KOPT-K1 (cell line): ENCODE data around the gene CHTOP.
"Not testable (repeated sequence)": the region's sequence is repeated elsewhere in the genome, so short reads cannot be mapped to it uniquely, and the experiment has no call there.

Experiments
- H3K27ac ChIP-seq: fragments of 200-600 bp; sonication (generic); 2 replicates; pipeline ENCODE4 v1.5.1; 2016; ENCODE audit warnings: antibody characterized with exemption, mild to moderate bottlenecking, low read depth, low read length; ENCODE audit not compliant: poor library complexity, severe bottlenecking
- H3K36me3 ChIP-seq: fragments of 200-600 bp; sonication (generic); 2 replicates; pipeline ENCODE4 v1.5.1; 2017; ENCODE audit warnings: antibody characterized with exemption, mild to moderate bottlenecking, low read length, moderate library complexity; ENCODE audit not compliant: insufficient read depth
- H3K9me3 ChIP-seq: fragments of 200-600 bp; sonication (generic); 2 replicates; pipeline ENCODE4 v1.5.1; 2017; ENCODE audit warnings: antibody characterized with exemption, low read length, mild to moderate bottlenecking; ENCODE audit not compliant: insufficient read depth, poor library complexity, severe bottlenecking

The CHTOP gene

DNA sequence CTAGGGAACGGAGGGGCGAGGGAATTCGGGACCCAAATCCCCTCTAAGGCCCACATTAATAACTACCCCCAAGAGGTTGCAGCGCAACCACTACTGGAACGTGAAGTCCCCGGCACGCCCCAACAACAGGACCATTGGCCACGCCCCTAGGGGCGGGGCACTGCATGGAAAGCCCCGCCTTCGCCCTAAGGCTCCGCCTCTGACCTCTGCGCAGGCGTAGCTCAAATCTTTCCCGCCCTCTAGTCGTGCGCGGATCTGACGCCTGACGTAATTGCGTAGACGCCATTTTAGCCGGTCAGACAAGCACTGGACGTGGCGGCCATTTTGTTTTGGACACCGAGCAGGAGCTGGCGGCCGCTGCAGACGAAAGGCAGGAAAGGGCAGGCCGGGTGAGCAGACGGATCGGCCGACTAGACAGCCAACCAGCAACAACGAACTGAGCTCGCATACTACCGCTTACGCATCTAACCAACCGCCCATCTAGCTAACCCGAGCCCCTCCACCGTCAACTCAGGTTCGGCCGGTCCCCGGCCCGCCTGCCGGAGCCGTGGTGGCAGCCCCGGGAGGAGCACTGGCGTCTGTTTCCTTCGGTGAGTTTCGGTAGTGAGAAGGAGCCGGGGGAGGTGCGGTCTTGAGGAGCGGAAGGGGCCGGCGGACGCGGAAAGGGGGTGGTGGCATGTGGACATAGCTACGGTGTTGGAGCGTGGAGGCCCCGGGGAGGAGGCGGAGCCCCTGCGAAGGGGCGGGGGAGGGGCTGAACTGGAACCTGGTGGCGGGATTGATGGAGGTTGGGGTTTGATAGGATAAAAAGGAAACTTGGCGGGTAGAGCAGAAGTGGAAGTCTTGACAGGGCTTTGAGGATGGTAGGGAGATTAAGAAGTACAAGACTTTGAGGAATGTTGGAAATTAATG, at the start of gene CHTOP:
TSS of gene CHTOP (plus strand) at position 313 of the 912 bp plus-strand sequence. CDS start 2,523 bp downstream, outside the sequence.
- peaks cover 38% of the 10 kb centered on the region for H3K36me3 ChIP-seq
- no peaks in the 10 kb centered on the region for H3K9me3 ChIP-seq
- peak within 1 kb of the TSS; percentile 99 for H3K27ac ChIP-seq

- Histone ChIP-seq H3K36me3 (no peaks in the 10 kb centered on the region), H3K27ac (no peak overlapping the region), H3K9me3 (no peaks in the 10 kb centered on the region)
Observed at GRCh38 chr1:153585006-153585405, 48.9 kb upstream of the CHTOP start.

- no peak overlapping the region for H3K27ac ChIP-seq
- no peaks in the 10 kb centered on the region for H3K36me3 ChIP-seq
- no peaks in the 10 kb centered on the region for H3K9me3 ChIP-seq
Observed at GRCh38 chr1:153586347-153586746, 47.5 kb upstream of the CHTOP start.

DNA sequence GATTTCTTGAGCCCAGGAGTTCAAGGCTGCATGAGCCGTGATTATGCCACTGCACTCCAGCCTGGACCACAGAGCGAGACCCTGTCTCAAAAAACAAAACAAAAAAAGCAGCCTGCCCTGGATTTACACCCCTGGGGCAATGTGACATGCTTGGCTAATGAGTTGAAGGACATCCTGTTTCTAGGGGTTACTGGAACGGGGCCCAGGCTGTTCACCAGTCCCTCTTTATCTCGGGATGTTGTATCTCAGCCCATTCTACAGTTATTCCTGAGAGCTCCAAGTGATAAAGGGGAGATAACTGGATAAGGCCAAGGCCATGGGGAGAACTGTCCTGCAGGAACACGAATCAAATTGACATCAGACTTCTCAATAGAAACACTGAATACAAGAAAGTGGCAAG, 46.6 kb upstream of the CHTOP start:
- no peak overlapping the region for H3K27ac ChIP-seq
- no peaks in the 10 kb centered on the region for H3K36me3 ChIP-seq
- no peaks in the 10 kb centered on the region for H3K9me3 ChIP-seq

DNA sequence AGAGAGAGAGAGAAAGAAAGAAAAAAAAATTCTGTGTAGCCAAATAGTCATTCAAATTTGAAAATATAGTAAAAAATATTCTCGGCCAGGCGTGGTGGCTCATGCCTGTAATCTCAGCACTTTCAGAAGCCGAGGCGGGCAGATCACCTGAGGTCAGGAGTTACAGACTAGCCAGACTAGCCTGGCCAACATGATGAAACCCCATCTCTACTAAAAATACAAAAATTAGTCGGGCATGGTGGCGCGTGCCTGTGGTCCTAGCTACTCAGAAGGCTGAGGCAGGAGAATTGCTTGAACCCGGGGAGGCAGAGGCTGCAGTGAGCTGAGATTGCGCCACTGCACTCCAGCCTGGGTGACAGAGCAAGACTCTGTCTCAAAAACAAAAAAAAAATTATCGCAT, 45.8 kb upstream of the CHTOP start:
- H3K27ac ChIP-seq, H3K36me3 ChIP-seq, H3K9me3 ChIP-seq: not testable (repeated sequence)

GRCh38 chr1:153588482-153588881, 45.4 kb upstream of the CHTOP start:
- Histone ChIP-seq H3K27ac (no peak overlapping the region), H3K36me3 (no peaks in the 10 kb centered on the region), H3K9me3 (no peaks in the 10 kb centered on the region)

DNA sequence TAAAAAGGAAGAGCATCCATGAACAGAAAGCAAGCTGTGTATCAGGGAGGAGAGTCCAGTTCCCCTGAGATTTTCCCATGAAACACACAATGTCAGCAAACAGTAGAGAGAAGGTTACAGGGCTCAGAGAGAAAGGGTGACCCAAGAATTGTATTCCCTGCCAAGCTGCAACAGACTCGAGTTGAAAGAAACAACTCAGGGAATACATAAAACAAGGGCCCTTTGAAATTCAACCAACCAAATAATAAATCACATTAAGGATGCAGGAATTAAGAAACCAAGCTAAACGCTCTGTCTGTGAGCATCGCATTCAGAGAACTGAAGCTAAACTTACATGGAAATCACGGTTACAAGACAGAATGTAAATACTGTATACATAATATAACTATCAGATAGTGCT, 41.1 kb upstream of the CHTOP start:
- no peaks in the 10 kb centered on the region for H3K9me3 ChIP-seq
- H3K36me3 ChIP-seq, result no peaks in the 10 kb centered on the region
- no peak overlapping the region for H3K27ac ChIP-seq

DNA sequence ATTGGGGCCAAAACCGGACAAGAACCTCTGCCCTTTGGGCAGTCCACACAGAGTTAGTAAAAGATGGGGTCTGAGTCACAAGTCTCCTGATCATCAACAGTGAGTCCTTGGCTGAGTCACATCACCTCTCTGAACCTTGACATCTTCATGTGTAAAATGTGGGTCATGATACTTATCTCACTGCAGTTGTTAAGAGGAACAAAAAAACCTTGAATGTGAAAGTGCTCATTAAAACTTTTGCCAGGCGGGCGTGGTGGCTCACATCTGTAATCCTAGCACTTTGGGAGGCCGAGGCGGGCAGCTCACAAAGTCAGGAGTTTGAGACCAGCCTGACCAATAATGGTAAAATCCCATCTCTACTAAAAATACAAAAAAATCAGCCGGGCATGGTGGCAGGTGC, 36.7 kb upstream of the CHTOP start:
- no peaks in the 10 kb centered on the region for H3K9me3 ChIP-seq
- H3K27ac ChIP-seq, result no peak overlapping the region
- H3K36me3 ChIP-seq, result no peaks in the 10 kb centered on the region

GRCh38 chr1:153598309-153599172, 35.3 kb upstream of the CHTOP start:
- Histone ChIP-seq H3K9me3 (no peaks in the 10 kb centered on the region), H3K27ac (peak overlapping the region; percentile 58), H3K36me3 (no peaks in the 10 kb centered on the region)

DNA sequence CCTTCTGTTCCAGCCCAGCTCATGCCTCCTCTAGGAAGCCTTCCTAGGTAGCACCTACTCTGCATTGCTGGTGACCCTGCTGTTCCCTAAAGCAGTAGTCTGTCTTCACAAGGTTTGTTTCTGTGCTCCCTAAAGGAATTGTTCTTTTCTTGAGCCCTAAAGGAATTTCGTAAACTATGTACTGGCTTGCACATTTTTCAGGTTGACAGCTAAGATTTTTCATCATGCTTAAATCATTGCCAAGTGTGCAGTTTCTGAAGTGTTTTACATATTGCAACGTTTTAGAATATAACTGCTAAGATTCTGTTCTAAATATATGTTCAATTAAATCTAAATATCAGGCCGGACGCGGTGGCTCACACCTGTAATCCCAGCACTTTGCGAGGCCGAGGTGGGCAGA, 34.0 kb upstream of the CHTOP start:
- H3K36me3 ChIP-seq, result no peaks in the 10 kb centered on the region
- no peaks in the 10 kb centered on the region for H3K9me3 ChIP-seq
- no peak overlapping the region for H3K27ac ChIP-seq

DNA sequence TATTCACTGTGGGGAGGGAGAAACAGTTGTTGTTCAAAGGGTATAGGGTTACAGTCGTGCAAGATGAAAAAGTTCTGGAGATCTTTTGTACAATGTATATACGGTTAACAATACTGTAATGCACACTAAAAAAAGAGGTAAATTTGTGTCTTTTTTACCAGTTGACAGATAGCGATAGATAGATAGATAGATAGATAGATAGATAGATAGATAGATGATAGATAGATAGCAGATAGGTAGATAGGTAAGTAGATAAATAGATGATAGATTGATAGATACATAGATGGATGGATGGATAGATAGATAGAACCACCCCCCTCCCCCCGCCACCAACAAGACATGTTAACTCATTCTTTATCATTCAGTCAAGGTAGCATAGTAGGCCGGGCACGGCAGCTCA, 31.1 kb upstream of the CHTOP start:
- Histone ChIP-seq H3K27ac (no peak overlapping the region), H3K36me3 (no peaks in the 10 kb centered on the region), H3K9me3 (no peaks in the 10 kb centered on the region)

- Histone ChIP-seq H3K9me3 (no peaks in the 10 kb centered on the region), H3K36me3 (no peaks in the 10 kb centered on the region), H3K27ac (no peak overlapping the region)
Observed at GRCh38 chr1:153606194-153606593, 27.7 kb upstream of the CHTOP start.

GRCh38 chr1:153607381-153607780, 26.5 kb upstream of the CHTOP start:
- H3K27ac ChIP-seq, result no peak overlapping the region
- no peaks in the 10 kb centered on the region for H3K9me3 ChIP-seq
- no peaks in the 10 kb centered on the region for H3K36me3 ChIP-seq

GRCh38 chr1:153608089-153608682, 25.7 kb upstream of the CHTOP start:
- no peaks in the 10 kb centered on the region for H3K9me3 ChIP-seq
- H3K27ac ChIP-seq, result no peak overlapping the region
- H3K36me3 ChIP-seq, result no peaks in the 10 kb centered on the region
